GM23338 (cell line): ENCODE data around the gene LEFTY2. TPM values are rescaled to one million over a fixed set of nuclear protein-coding genes. Genes with fewer than 3 reads are reported as not detected.

Experiments
- ATAC-seq: fragments of 200-7000 bp; cut with Tn5 transposase; 3 replicates; pipeline ENCODE4 v1.9.1; 2020
- DNase-seq: peaks from one replicate; pipeline ENCODE4 v3.0.0-alpha.2; 2015; ENCODE audit warnings: low spot score
- H2AFZ ChIP-seq: fragments of 200-600 bp; sonication (generic); 2 replicates; pipeline ENCODE4 v1.8.0; 2016; ENCODE audit warnings: antibody characterized with exemption, mild to moderate bottlenecking, moderate library complexity
- H3F3A ChIP-seq: fragments of 200-600 bp; sonication (generic); replicated peaks from 2 replicates; pipeline ENCODE4 v1.8.0; 2017; ENCODE audit warnings: antibody characterized with exemption, mixed run types, low read depth
- H3K27ac ChIP-seq: fragments of 200-600 bp; sonication (generic); 2 replicates; pipeline ENCODE4 v1.6.1; 2016; ENCODE audit warnings: low read depth
- H3K27me3 ChIP-seq: fragments of 200-600 bp; sonication (generic); 2 replicates; pipeline ENCODE4 v1.8.0; 2016; ENCODE audit warnings: mild to moderate bottlenecking, mixed run types, moderate library complexity; ENCODE audit not compliant: insufficient read depth
- H3K36me3 ChIP-seq: fragments of 200-600 bp; sonication (generic); 2 replicates; pipeline ENCODE4 v1.8.0; 2016; ENCODE audit warnings: mild to moderate bottlenecking; ENCODE audit not compliant: insufficient read depth
- H3K4me1 ChIP-seq: fragments of 200-600 bp; sonication (generic); 2 replicates; pipeline ENCODE4 v1.8.0; 2016; ENCODE audit warnings: mild to moderate bottlenecking, moderate library complexity; ENCODE audit not compliant: insufficient read depth
- H3K4me2 ChIP-seq: fragments of 200-600 bp; sonication (generic); 2 replicates; pipeline ENCODE4 v1.7.1; 2017; ENCODE audit warnings: mixed run types
- H3K4me3 ChIP-seq: fragments of 200-600 bp; sonication (generic); 2 replicates; pipeline ENCODE4 v1.6.1; 2016; ENCODE audit warnings: mixed run types
- H3K79me2 ChIP-seq: fragments of 200-600 bp; sonication (generic); replicated peaks from 2 replicates; pipeline ENCODE4 v1.8.0; 2017; ENCODE audit warnings: mild to moderate bottlenecking; ENCODE audit not compliant: insufficient read depth
- H3K9me2 ChIP-seq: fragments of 200-600 bp; sonication (generic); 2 replicates; pipeline ENCODE4 v1.8.0; 2017; ENCODE audit not compliant: insufficient read depth
- H4K20me1 ChIP-seq: fragments of 200-600 bp; sonication (generic); replicated peaks from 2 replicates; pipeline ENCODE4 v1.8.0; 2017; ENCODE audit warnings: mild to moderate bottlenecking; ENCODE audit not compliant: insufficient read depth
- H3K27ac Mint-ChIP-seq: 2 replicates; pipeline ENCODE4 v1.8.0; 2020; ENCODE audit warnings: inconsistent platforms, mild to moderate bottlenecking, moderate library complexity, mixed read lengths
- H3K27me3 Mint-ChIP-seq: 3 replicates; pipeline ENCODE4 v1.8.0; 2022; ENCODE audit warnings: low read depth, mild to moderate bottlenecking, moderate library complexity, mixed read lengths, inconsistent platforms; ENCODE audit not compliant: insufficient read depth, poor library complexity
- H3K36me3 Mint-ChIP-seq: 3 replicates; pipeline ENCODE4 v1.8.0; 2021; ENCODE audit warnings: low read depth, mild to moderate bottlenecking, inconsistent platforms, moderate library complexity, mixed read lengths
- H3K4me1 Mint-ChIP-seq: 3 replicates; pipeline ENCODE4 v1.8.0; 2020; ENCODE audit warnings: mild to moderate bottlenecking, inconsistent platforms, mixed read lengths
- H3K4me3 Mint-ChIP-seq: 3 replicates; pipeline ENCODE4 v1.8.0; 2021; ENCODE audit warnings: moderate library complexity, mild to moderate bottlenecking, inconsistent platforms, mixed read lengths
- H3K9me3 Mint-ChIP-seq: 3 replicates; pipeline ENCODE4 v1.8.0; 2020; ENCODE audit warnings: moderate library complexity, mild to moderate bottlenecking, inconsistent platforms, mixed read lengths
- CREB1 ChIP-seq: fragments of 250-450 bp; sonication (Bioruptor Pico); IDR thresholded peaks from 2 replicates; pipeline ENCODE4 v1.5.0; 2020; ENCODE audit warnings: low read depth, mild to moderate bottlenecking, moderate library complexity
- EZH2 ChIP-seq: fragments of 200-600 bp; sonication (generic); IDR thresholded peaks from one replicate; pipeline ENCODE4 v1.8.0; 2017; ENCODE audit warnings: antibody characterized with exemption, mild to moderate bottlenecking, low read depth; ENCODE audit not compliant: unreplicated experiment
- JUNB ChIP-seq: IDR thresholded peaks from one replicate; pipeline ENCODE4 v1.6.1; 2016; ENCODE audit warnings: antibody characterized with exemption; ENCODE audit not compliant: unreplicated experiment
- POLR2AphosphoS5 ChIP-seq: IDR thresholded peaks from 2 replicates; pipeline ENCODE4 v1.6.1; 2016; ENCODE audit warnings: antibody characterized with exemption, low read depth
- ZNF462 ChIP-seq: fragments of 250-450 bp; sonication (Bioruptor Pico); IDR thresholded peaks from 2 replicates; pipeline ENCODE4 v1.5.0; 2020; ENCODE audit warnings: mild to moderate bottlenecking, moderate library complexity
- polyA plus RNA-seq: library from polyadenylated mRNA; unstranded; fragments of >200 nt; fragmentation: Nextera tagmentation; extraction: Ambion mirVana; gene quantifications from 2 replicates; pipeline ENCODE4 v1.2.1, GENCODE V29; 2016
- total RNA-seq: library from RNA; depleted of rRNA; stranded (reverse); fragments of >200 nt; shearing (Covaris generic); gene quantifications from 2 replicates; pipeline ENCODE4 v1.2.3, GENCODE V29; 2014
- TF ChIP-seq, protein P1 (sequence below): IDR thresholded peaks from 2 replicates; pipeline ENCODE4 v1.6.1; 2016; ENCODE audit warnings: antibody characterized with exemption

LEFTY2 gene
- total and polyA plus RNA-seq, 2 experiments from 2014 or later, result 8.3 to 12.4 TPM

DNA sequence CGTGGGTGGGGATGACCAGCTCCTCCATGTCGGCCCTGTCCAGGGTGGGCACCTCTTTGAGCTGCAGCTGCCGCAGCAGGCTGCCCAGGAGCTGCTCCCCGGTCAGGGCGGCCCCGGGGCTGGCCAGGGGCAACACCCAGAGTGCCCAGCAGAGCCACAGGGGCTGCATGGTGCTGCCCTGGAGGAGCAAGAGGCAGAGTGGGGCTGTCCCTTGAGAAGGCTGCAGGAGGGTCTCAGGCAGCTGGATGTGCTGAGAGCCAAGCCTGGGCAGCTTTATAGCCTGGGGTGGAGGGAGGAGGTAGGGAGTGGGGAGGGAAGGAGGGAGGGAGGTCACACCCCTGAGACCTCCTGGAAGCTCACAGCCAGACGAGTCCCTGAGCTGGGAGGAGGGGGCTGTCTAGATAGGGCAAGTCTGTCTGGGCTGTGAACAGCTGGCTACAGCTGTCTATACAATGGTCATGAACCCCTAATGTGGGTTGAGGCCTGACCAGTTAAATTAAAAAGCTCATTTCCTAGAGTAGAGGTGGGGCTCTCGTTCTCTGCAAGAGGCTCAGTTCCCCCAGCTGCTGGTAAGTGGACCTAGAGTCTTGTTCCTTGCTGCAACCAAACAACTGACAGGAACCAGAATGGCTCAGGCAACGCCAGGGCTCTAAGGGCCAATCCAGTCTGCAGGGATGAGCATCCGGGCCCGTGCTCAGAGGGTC lies 52.0 kb downstream of the LEFTY2 start, which contains the start of gene LEFTY1:
Gene LEFTY1 (minus strand): TSS at position 249 of the 704 bp plus-strand sequence. CDS start 80 bp downstream, at position 169.
- peak; percentile 51 for DNase-seq
- no peak within 1 kb of the TSS for H2AFZ ChIP-seq

More for the DNA sequence above, 52.0 kb downstream of the LEFTY2 start, which contains the start of gene LEFTY1:
- H3K9me3 Mint-ChIP-seq, result no peaks in the 10 kb centered on the region
- Histone ChIP-seq H4K20me1 (no peaks in the 10 kb centered on the region), H3K4me2 (peak within 1 kb of the TSS; percentile 81), H3F3A (peaks cover 10% of the 10 kb centered on the region), H3K36me3 (no peaks in the 10 kb centered on the region), H3K4me3 (peak within 1 kb of the TSS; percentile 55), H3K4me1 (peaks cover 30% of the 10 kb centered on the region), H3K27ac (peak within 1 kb of the TSS; percentile 70), H3K9me2 (no peaks in the 10 kb centered on the region), H3K27me3 (no peaks in the 10 kb centered on the region), H3K79me2 (0 out of 2 replicates have a peak, but pooled peaks cover 4% of the 10 kb centered on the region)
- H3K4me1 Mint-ChIP-seq, result peaks cover 35% of the 10 kb centered on the region
- no peaks in the 10 kb centered on the region for H3K36me3 Mint-ChIP-seq
- TF ChIP-seq, protein P1, sequence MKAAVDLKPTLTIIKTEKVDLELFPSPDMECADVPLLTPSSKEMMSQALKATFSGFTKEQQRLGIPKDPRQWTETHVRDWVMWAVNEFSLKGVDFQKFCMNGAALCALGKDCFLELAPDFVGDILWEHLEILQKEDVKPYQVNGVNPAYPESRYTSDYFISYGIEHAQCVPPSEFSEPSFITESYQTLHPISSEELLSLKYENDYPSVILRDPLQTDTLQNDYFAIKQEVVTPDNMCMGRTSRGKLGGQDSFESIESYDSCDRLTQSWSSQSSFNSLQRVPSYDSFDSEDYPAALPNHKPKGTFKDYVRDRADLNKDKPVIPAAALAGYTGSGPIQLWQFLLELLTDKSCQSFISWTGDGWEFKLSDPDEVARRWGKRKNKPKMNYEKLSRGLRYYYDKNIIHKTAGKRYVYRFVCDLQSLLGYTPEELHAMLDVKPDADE, result no peak
- TF ChIP-seq EZH2, result no peak
- TF ChIP-seq CREB1 (CRISPR knock-in tag), result no peak
- TF ChIP-seq JUNB, result no peak
- TF ChIP-seq POLR2AphosphoS5, result peak; percentile 47; the same call in 1 of the 2 replicates
- TF ChIP-seq ZNF462 (CRISPR knock-in tag), result no peak
- peak within 1 kb of the TSS; percentile 46; the same call in 2 of the 3 replicates for H3K4me3 Mint-ChIP-seq
- peaks cover 16% of the 10 kb centered on the region for H3K27me3 Mint-ChIP-seq
- H3K27ac Mint-ChIP-seq, result no peak within 1 kb of the TSS
- peak; percentile 13 for ATAC-seq
